Stromal cell of bone marrow (primary cell): ENCODE results near the gene RPS6KB2.
A peak's percentile ranks its signal among the peaks of the same experiment; 100 is the strongest.
"Not testable (repeated sequence)": the region's sequence is repeated elsewhere in the genome, so short reads cannot be mapped to it uniquely, and the experiment has no call there.

Experiments used
- DNase-seq: peaks from one replicate; pipeline ENCODE4 v3.0.0-alpha.2; 2012; ENCODE audit warnings: low read depth

Gene RPS6KB2

DNA sequence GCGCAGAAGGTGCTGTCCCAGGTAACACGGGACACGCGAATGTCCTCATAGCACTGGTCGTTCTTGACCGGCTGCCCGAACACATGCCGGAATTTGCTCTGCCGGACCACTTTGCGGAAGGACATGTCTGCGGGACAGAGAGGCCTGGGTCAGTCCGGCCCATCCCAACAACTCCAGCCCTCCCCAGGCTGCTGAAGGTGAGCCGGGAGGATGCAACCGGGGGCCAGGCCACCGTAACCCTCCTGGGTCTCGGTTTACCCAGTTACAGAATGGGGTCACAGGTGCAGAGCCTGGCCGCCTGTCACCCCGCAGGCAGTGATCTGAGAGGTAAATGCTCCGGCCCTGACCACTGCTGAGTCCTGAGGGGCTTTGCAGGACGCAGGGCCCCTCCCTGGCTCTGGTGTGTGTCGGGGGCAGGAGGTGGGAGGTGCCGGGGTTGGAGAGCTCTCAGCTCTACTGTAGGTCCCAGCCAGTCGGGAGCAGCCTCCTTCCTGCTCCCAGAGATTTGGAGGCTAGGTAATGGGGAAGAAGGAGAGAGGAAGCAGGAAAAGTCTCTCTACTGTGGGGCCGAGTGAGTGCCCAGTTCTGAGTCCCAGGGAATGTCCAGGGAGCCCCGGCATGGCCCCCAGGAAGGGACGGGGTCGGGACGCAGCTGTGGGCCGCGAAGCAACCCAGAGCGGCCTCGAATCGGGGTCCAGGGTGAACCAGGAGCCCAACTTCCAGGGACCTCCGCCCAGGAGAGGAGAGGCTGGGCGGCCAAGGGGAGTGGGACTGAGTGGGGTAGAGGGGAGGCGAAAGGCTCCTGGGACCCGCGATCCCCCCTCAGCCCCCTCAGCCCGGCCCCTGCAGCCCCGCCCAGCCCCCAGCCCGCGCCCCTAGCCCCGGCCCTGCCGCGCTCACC is 14.5 kb downstream of the RPS6KB2 start:
- no peak for DNase-seq

DNA sequence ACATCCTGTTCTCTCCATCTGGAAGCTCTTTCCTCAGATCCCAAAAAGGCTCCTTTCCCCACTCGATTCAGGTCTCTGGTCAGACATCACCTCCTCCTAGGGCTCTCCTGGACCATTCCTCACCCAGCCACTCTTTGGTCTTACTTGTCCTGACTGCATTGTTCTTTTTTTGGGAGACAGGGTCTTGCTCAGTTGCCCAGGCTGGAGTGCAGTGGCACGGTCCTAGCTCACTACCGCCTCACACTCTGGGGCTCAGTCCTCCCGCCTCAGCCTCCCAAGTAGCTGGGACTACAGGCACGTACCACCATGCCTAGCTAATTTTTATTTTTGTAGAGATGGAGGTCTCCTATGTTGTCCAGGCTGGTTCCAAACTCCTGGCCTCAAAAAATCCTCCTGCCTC is 17.2 kb downstream of the RPS6KB2 start:
- DNase-seq: no peak

DNA sequence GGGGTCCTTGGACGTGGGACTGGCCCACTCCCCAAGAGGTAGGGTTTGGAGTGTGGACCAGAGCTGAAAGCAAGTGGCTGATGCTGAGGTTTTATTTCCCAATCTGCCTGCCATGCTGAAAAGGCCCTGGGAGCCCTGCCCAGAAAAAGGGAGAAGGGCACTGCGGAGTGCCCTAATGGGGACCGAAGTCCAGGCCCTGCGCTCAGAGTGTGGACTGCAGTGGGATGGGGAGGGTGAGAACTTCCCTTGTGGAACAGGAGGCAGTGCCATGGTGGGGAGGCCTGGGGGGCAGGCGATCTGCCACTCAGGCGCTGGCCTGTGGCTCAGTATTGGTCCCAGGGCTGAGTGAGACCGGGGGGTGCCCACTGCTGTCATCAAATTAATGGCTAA is 19.9 kb downstream of the RPS6KB2 start:
- no peak for DNase-seq

DNA sequence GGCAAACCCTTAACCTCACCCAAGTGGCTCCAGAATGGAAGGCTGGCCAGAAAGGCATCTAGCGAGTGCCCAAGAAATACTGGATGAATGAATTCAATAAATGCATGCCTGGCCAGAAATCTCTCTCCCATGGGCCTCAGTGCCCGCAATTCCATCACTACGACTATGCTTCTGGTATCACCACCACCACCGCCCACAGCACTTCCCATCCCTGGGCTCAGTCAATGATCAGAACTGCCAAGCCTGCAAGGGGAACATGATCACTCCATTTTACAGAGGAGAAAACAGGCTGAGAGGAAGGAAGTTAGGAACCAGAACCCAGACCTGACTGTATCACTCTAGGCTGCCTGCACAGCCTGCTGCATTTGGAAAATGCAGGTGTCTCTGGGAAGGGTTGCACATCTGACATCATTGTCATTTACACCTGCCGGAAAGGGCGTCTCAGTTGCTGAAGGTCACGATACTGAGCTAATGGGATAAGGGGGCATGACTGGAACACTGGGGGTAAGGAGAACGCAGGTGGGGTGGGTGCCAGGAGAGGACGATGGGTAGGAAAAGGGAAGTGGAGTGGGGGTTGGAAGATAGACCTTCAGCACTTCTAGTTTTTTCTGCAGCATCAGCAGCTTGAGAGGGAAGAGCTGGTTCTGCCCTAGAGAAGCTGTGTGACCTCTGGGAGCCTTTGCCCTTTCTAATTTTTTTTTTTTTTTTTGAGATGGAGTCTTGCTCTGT is 21.0 kb downstream of the RPS6KB2 start:
- DNase-seq: no peak

DNA sequence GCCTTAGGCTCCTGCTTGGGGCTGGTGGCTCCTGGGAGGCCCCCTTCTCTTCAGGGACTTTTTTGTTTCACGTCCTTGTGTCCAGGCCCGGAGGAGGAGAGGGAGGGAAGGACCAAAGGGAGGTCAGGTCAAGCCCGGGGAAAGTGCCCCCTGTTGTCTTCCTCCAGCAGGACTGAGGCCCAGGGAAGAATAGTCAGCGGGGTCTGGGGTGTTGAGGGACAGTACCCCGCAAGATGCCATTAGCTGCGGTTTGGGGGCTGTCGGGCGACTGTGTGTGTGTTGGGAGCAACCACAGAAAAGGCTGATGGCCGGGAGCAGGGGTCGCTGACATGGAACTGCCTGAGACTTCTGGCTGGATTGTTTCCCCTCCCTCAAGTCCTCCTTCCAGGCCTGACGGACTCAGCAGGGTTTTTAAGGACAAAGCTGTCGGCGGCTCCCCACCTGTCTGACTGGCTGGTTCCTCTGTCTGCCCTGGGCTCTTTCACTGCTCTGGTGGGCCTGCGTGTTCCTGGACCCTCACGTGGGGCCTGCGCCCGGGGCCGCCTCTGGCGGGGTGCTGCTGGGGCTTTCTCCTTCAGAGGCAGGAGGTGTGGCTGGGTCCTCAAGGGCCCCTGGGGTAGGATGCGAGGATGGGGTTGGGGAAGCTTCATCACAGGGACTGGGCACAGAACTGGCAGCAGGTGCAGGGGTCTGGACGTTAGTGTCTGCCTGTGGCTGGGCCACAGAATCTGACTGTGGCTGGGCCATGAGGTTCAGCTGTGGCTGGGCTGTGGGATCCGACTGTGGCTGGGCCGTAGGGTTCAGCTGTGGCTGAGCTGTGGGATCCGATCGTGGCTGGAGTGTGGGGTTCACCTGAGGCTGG is 22.7 kb downstream of the RPS6KB2 start:
- DNase-seq: no peak

DNA sequence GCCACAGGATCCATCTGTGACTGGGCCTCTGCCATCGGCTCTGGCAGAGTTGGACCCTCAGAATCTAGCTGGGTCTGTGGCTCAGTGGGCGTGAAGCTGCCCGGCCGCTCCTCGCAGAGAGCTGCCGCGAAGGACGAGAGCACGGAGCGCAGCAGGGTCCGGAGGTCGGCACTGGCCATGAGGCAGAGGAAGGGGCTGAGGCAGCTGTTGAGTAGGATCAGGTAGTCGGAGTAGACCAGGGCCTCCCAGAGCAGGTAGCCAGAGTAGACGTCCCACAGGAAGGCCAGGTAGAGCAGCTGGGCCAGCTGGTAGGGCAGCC is 23.3 kb downstream of the RPS6KB2 start:
- no peak for DNase-seq

DNA sequence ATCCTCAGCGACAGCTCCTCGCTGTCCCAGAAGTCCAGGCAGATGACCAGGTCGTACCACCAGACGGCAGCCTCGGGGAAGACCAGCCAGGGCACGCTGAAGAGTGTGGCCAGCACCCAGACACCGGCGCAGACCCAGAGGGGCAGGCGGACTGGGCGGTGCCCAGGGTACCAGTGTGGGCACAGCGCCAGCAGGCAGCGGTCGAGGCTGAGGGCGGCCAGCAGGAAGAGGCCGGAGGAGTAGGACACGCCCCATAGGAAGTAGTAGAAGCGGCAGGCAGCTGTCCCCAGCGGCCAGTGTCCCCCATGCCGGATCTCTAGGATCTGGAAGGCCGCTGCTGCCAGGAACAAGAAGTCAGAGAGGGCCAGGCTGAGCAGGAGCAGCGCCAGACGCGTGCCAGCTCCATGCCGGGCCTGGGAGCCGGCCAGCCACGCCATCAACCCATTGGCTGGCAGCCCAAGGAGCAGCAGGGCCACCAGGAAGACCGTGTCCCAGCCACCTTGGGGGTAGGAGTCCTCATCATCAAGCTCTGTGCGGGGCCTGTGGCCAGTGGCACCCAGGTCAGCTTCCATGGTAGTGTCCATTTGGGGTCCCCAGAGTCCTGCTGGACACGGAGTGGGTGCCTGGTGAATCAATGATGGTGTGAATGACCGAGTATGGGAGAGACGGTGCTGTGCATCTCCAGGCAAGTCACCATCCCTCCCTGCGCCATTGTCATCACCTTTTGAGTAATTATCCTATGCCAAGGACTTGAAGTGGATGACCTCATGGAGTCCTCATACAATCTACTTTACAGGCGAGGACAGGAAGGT is 24.1 kb downstream of the RPS6KB2 start, which contains the start of gene GPR152:
GPR152 (minus strand) TSS at position 589 of the 812 bp plus-strand sequence; CDS start at position 584, 5 bp downstream.
- DNase-seq: no peak

DNA sequence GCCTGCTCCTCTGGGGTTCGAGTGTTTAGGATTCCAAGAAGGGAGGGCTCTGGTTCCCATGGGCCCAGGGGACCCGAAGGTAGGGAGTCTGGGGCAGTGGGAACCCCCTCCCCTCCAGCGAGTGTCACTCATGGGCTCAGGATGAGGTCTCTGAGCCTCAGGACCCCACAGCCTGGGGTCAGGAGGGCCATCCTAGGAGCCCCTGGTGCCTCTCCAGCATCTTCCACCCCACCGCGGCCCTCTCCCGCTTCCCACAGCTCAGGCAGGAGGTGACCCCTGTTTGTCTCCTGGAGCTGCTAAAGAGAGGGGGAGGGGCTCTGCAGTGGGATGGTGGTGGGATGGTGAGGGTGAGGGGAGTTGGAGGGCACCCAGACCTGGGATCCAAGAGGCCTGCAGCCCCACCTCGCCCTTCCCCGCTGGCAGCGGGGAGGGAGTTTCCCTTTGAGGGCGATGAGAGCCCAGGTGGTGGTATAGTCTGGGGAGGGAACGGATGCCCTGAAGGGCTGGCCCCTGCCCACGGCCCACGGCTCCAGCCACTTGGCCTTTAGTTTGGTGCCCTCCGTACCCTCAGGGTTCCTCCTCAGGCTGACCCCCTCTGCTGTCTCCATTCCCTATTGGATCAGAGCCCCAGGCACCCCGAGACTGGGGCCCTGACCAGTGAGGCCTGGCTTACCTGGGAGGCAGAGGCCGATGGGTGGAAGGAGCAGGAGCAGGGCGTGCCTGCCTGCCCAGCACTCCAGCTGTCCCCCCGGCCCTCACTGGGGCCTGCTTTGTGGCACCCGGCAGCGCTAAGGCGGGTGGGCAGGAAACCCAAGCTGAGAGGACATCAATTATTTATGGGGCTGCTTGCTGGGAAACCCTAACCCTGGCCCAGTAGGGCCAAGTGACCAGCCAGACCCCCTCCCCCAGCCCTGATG is 25.8 kb downstream of the RPS6KB2 start:
- no peak for DNase-seq

DNA sequence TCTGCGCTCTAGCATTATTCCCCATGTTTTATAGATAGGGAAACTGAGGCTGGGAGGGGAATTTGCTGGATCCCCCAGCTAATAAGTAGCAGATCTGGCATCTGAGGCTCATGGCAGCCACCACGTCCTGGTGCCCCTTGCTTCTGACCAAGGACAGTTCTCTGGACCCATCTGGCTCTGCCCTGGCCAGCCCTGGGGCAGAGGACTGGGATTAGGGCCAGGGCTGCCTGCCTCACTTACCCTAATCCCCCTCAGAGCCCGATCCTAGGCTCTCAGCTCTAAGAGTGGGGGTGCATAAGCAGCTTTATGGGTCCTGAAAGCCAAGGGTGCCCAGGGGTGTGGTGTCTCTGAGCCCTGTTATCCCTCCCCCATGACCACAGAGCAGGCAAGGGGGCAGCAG is 26.8 kb downstream of the RPS6KB2 start, which contains the start of gene CABP4:
CABP4 (plus strand) TSS at position 301 of the 400 bp plus-strand sequence; CDS start at position 371, 70 bp downstream.
- DNase-seq: no peak

DNA sequence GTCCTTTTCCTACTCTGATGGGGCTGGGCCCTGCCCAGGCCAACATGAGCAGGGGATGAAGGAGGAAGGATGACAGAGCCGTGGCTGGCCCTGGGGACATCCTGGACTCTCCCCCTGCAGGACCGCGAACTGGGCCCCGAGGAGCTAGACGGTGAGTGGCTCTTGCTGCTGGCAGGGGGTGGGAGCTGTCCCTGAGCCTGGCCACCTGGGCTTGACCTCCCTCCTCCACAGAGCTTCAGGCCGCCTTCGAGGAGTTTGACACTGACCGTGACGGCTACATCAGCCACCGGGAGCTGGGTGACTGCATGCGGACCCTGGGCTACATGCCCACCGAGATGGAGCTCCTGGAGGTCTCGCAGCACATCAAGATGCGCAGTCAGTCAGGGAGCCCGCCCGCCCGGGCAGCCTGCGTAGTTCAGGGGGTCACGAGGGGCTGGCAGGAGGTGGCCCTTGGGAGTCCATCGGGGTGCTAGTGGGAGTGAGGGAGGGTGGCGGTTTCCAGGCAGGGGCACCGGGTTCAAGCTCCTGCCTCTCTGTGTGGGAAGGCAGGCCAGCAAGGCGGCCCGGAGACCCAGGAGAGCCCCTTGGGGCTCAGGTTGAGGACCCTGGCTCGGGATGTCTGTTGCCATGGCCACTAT is 27.9 kb downstream of the RPS6KB2 start:
- DNase-seq: no peak

DNA sequence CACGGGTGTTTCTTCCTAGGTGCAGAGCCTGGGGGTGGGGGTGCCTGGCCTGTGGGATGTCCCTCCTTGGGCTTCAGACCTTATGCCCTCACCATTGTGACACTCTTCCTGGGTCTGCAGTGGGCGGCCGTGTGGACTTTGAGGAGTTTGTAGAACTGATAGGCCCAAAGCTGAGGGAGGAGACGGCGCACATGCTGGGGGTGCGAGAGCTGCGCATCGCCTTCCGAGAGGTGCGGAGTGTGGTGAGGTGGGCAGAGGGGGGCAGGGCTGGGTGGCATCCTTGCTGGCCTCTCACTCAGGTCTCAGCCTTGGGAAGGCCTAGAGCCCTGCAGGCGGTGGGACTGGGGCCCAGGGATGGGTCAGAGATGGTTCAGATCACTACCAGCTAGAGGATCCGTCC is 29.2 kb downstream of the RPS6KB2 start:
- DNase-seq: no peak

DNA sequence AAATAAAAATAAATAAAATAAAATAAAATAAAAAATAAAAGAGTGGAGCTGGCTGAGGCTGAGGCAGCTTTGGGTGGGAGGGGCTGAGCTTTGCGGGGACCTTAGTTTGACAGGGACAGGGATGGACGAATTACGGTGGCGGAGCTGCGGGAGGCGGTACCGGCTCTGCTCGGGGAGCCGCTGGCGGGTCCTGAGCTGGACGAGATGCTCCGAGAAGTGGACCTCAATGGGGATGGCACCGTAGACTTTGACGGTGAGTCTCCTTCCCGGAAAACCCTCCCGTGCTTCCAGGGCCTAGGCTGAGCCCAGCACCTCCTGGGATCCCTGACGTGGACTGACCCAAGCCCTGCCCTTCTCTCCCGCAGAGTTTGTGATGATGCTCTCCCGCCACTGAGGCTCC is 30.0 kb downstream of the RPS6KB2 start:
- DNase-seq: no peak

DNA sequence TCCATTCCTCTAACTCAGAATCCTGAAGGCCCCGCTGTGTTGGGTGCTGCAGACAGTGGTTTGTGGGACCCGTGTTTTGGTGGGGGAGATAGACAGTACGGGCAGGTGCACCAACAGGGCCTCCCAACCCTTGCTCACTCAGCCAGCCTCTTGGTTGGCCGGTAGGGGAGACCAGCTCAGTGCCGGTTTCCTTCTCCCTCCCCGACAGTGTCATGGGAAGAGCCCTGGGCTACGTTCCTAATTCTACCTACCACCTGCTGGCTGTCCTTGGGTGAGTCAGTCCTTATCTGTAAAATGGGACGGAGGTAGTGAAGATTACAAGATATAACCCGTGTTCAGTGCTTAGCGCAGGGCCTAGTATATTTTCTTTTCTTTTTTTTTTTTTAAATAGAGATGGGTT is 34.9 kb downstream of the RPS6KB2 start:
- no peak for DNase-seq

DNA sequence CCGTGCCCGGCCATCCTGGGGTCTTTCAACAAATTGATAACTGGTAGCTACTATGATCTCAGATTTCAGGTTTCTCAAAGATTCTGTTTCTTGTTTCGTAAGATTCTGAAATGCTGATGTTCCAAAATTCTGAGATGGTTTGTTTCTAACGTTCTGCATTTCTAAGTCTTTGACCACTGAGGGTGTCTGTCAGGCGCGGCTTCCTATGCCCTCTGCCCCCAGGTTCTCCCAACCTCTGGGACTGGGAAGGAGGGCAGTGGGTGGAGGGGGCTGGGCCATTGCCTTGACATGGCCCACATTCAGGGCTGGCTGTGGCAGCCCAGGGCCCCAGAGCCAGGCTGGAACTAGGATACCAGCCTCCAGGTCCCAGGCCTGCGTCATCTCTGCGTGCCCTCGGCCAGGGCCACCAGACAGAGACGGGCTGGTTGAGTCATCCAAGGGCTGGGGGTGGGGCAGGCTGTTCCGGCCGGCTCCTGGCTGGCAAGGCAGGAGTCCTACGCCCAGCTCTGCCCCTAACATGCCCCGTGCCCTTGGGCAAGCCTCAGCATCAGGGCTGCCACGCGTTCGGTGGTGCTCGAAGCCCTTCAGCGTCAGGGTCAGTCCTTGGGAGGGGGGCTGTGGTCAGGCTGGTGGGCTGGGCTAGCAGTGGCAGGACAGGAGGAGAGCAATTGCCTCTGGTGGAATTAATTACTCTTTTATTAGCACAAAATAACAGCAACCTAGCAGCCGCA is 35.6 kb downstream of the RPS6KB2 start:
- no peak for DNase-seq

DNA sequence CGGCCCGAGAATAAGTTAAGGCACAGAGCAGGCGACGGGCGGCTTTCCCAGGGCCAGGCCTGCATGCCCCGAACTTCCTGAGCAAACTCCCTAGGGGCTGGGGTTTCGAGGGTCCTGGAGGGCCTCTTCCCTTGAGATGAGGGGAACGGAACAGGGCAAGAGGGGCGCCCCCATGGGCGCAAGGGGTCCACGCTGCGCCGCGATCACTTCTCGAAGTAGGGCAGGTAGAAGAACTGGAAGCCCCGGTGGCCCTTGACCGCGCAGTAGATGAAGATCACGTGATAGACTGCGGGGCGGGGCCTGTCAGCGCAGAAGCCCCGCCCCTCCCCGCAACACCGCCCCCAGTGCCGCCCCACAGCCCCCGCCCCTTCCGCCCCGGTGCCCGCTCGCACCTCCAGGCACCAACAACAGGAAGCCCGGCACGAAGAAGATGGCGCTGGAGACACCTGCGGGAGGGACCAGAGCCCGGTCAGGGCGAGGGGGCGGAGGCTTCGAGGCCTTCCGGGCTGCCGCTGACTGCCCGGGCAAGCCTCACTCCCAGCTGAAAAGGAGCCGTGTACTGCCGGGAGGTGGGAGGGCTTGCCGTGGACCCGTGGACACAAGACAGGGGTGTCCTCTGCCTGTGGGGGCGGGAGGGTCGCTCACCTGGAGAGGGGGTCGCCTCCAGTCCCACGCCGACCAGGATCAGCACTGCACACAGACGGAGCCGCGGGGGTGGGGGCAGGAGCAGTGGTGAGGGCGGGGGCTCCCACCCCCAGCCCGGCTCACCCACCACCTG is 36.3 kb downstream of the RPS6KB2 start:
- DNase-seq: peak; percentile 25

DNA sequence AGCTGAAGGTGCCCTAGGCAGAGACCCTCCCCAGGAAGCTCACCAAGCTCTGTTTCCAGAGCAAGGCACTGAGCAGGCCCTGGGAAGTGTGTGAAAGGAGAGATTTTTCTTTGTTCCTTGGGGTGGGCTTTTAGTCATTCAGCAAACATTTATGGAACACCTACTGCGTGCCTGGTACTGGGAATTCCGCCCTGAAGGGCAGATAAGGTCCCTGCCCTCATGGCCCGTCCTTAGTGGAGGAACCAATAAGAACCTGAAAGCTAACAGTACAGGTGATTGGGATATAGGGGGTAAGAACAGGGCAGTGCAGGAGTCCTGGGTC is 36.9 kb downstream of the RPS6KB2 start:
- DNase-seq: no peak

DNA sequence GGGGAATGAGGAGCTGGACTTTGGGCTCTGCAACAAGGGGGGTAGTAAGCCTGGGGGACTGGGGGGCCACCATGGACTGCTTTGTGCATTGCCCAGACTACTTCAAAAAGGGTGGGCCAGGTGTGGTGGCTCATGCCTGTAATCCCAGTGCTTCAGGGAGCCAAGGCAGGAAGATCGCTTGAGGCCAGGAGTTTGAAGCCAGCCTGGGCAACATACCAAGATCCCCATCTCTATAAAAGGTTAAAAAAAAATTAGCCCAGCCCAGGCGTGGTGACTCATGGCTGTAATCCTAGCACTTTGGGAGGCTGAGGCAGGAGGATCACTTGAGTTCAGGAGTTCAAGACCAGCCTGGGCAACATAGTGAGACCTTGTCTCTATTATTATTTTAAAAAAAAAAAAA is 37.2 kb downstream of the RPS6KB2 start:
- DNase-seq: not testable (repeated sequence)

DNA sequence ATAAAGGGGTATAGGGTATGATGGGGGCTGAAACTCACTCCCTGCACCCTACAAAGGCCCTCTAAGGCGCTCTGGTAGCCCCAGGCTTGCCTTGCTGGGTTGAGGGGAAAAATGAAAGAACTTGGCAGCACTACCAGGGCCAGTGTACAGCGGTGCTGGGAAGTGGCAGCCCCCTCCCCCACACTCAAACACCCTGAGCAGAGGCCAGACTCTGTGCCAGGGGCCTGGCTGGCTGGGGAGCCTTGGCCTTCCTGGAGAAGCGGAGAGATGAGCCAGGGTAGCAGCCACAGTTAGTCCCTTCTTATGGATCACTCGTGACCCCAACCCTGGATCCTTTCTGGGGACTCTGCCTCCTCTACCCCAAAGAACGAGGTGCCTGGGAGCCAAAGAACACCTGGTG is 38.1 kb downstream of the RPS6KB2 start:
- no peak for DNase-seq
